ENCODE measurements around the gene ITPKC. TPM values are rescaled to one million over a fixed set of nuclear protein-coding genes. Genes with fewer than 3 reads are reported as not detected.

Gene ITPKC
- total RNA-seq, 1 donor from 2014 or later: 19.7 TPM

GRCh38 chr19:40693896-40694295 lies 23.0 kb upstream of the ITPKC start:
- Histone ChIP-seq H3K9me3 (ENCODE audit: insufficient read depth, low read depth, low read length) (no peaks in the 10 kb centered on the region), H3K79me2 (ENCODE audit: insufficient read depth, low read length) (peaks cover 14% of the 10 kb centered on the region), H3K4me3 (ENCODE audit: insufficient read depth, low read depth, low read length) (no peak overlapping the region), H4K20me1 (ENCODE audit: insufficient read depth, low read length) (peaks cover 5% of the 10 kb centered on the region), H3K9ac (ENCODE audit: low read length) (no peak overlapping the region), H3K27me3 (ENCODE audit: insufficient read depth, low read length) (no peaks in the 10 kb centered on the region), H3K36me3 (ENCODE audit: insufficient read depth, low read length) (no peaks in the 10 kb centered on the region), H3K4me2 (ENCODE audit: low read length) (no peak overlapping the region), H3K27ac (ENCODE audit: low read depth, low read length) (no peak overlapping the region), H3K4me1 (ENCODE audit: insufficient read depth, low read length) (peaks cover 17% of the 10 kb centered on the region), H2AFZ (ENCODE audit: low read depth, low read length) (no peak overlapping the region)
- Mint-ChIP-seq H3K27me3 (ENCODE audit: low read depth, unreplicated experiment) (no peaks in the 10 kb centered on the region), H3K9me3 (ENCODE audit: unreplicated experiment) (no peaks in the 10 kb centered on the region), H3K36me3 (ENCODE audit: low read depth, unreplicated experiment) (peaks cover 12% of the 10 kb centered on the region), H3K4me3 (ENCODE audit: unreplicated experiment) (no peak overlapping the region), H3K27ac (ENCODE audit: unreplicated experiment) (no peak overlapping the region), H3K4me1 (ENCODE audit: low read depth, unreplicated experiment) (peaks cover 5% of the 10 kb centered on the region)
- TF ChIP-seq EZH2 (IDR thresholded peaks at IDR 0.05; ENCODE audit: insufficient read depth, low read length): no peak
- TF ChIP-seq CTCF (IDR thresholded peaks at IDR 0.05; ENCODE audit: insufficient read depth, low read depth, low read length): no peak
- DNase-seq (ENCODE audit: low read depth): no peak
- no peak for FAIRE-seq

GRCh38 chr19:40695881-40696280 lies 21.0 kb upstream of the ITPKC start:
- Histone ChIP-seq H3K4me3 (ENCODE audit: insufficient read depth, low read depth, low read length) (no peak overlapping the region), H4K20me1 (ENCODE audit: insufficient read depth, low read length) (no peaks in the 10 kb centered on the region), H3K4me2 (ENCODE audit: low read length) (no peak overlapping the region), H3K36me3 (ENCODE audit: insufficient read depth, low read length) (no peaks in the 10 kb centered on the region), H3K27ac (ENCODE audit: low read depth, low read length) (no peak overlapping the region), H3K4me1 (ENCODE audit: insufficient read depth, low read length) (peaks cover 10% of the 10 kb centered on the region), H3K9ac (ENCODE audit: low read length) (no peak overlapping the region), H3K79me2 (ENCODE audit: insufficient read depth, low read length) (no peaks in the 10 kb centered on the region), H3K9me3 (ENCODE audit: insufficient read depth, low read depth, low read length) (no peaks in the 10 kb centered on the region), H3K27me3 (ENCODE audit: insufficient read depth, low read length) (no peaks in the 10 kb centered on the region), H2AFZ (ENCODE audit: low read depth, low read length) (no peak overlapping the region)
- Mint-ChIP-seq H3K36me3 (ENCODE audit: low read depth, unreplicated experiment) (peaks cover 15% of the 10 kb centered on the region), H3K4me3 (ENCODE audit: unreplicated experiment) (peak overlapping the region; percentile 20), H3K27me3 (ENCODE audit: low read depth, unreplicated experiment) (no peaks in the 10 kb centered on the region), H3K27ac (ENCODE audit: unreplicated experiment) (no peak overlapping the region), H3K9me3 (ENCODE audit: unreplicated experiment) (no peaks in the 10 kb centered on the region), H3K4me1 (ENCODE audit: low read depth, unreplicated experiment) (peaks cover 3% of the 10 kb centered on the region)
- TF ChIP-seq CTCF (IDR thresholded peaks at IDR 0.05; ENCODE audit: insufficient read depth, low read depth, low read length) (no peak), EZH2 (IDR thresholded peaks at IDR 0.05; ENCODE audit: insufficient read depth, low read length) (no peak)
- DNase-seq (ENCODE audit: low read depth) (no peak), FAIRE-seq (no peak)

GRCh38 chr19:40697007-40697406 lies 19.9 kb upstream of the ITPKC start:
- no peak overlapping the region for H2AFZ ChIP-seq (ENCODE audit: low read depth, low read length)
- peaks cover 2% of the 10 kb centered on the region for H3K36me3 ChIP-seq (ENCODE audit: insufficient read depth, low read length)
- no peak overlapping the region for H3K27ac ChIP-seq (ENCODE audit: low read depth, low read length)
- no peak for FAIRE-seq
- TF ChIP-seq EZH2 (IDR thresholded peaks at IDR 0.05; ENCODE audit: insufficient read depth, low read length) (no peak), CTCF (IDR thresholded peaks at IDR 0.05; ENCODE audit: insufficient read depth, low read depth, low read length) (no peak)
- no peaks in the 10 kb centered on the region for H4K20me1 ChIP-seq (ENCODE audit: insufficient read depth, low read length)
- no peak overlapping the region for H3K9ac ChIP-seq (ENCODE audit: low read length)
- Mint-ChIP-seq H3K36me3 (ENCODE audit: low read depth, unreplicated experiment) (peaks cover 16% of the 10 kb centered on the region), H3K27me3 (ENCODE audit: low read depth, unreplicated experiment) (no peaks in the 10 kb centered on the region), H3K4me3 (ENCODE audit: unreplicated experiment) (no peak overlapping the region), H3K27ac (ENCODE audit: unreplicated experiment) (no peak overlapping the region), H3K9me3 (ENCODE audit: unreplicated experiment) (no peaks in the 10 kb centered on the region), H3K4me1 (ENCODE audit: low read depth, unreplicated experiment) (peaks cover 3% of the 10 kb centered on the region)
- H3K79me2 ChIP-seq (ENCODE audit: insufficient read depth, low read length): no peaks in the 10 kb centered on the region
- H3K4me3 ChIP-seq (ENCODE audit: insufficient read depth, low read depth, low read length): no peak overlapping the region
- H3K9me3 ChIP-seq (ENCODE audit: insufficient read depth, low read depth, low read length): no peaks in the 10 kb centered on the region
- H3K27me3 ChIP-seq (ENCODE audit: insufficient read depth, low read length): no peaks in the 10 kb centered on the region
- DNase-seq (ENCODE audit: low read depth): no peak
- H3K4me1 ChIP-seq (ENCODE audit: insufficient read depth, low read length): no peaks in the 10 kb centered on the region
- H3K4me2 ChIP-seq (ENCODE audit: low read length): no peak overlapping the region

Data from astrocyte (in vitro differentiated cells and primary cell).